Vagina (tissue), 2 donors: Measurements from ENCODE around the gene ZC3H4.

ENCODE experiments used
- CTCF ChIP-seq, 3 experiments: fragments of 450-650 bp in 2 of 3; fragments of 200-600 bp in 1 of 3; sonication (generic) in 1 of 3; IDR thresholded peaks; one replicate each; pipeline ENCODE4 v1.5.1; 2017 to 2019; ENCODE audit warnings: antibody characterized with exemption in 3 of 3, mild to moderate bottlenecking in 2 of 3, moderate library complexity in 2 of 3
- POLR2A ChIP-seq, 2 donors: fragments of 450-650 bp; IDR thresholded peaks; one replicate each; pipeline ENCODE4 v1.6.1; 2017; ENCODE audit warnings: antibody characterized with exemption in 2 of 2, mild to moderate bottlenecking in 2 of 2, moderate library complexity in 2 of 2
- POLR2AphosphoS5 ChIP-seq, 2 donors: sonication (generic); formaldehyde crosslinking; IDR thresholded peaks; one replicate each; pipeline ENCODE4 v1.9.0; 2017; ENCODE audit warnings: antibody characterized with exemption in 2 of 2, mild to moderate bottlenecking in 2 of 2, low read depth in 1 of 2; ENCODE audit not compliant: insufficient read depth in 1 of 2

DNA sequence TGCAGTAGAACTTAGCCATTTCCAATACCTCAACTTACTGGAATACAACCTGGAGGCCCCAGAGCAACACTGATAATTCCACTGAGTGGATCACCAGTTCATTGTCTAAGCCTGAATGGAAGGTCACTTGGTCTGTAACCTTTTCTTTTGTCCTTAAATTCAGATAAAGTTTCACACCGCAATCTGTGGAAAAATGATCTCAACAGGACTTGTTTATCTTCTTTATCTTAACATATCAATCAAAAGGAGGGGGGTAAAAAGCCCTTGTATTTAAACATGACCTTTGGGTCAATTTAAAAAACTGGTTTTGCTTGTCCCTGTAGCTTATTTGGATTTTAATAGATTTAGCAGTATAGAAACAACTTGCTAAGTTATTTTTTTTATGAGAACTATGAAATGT lies 38.6 kb upstream of the ZC3H4 start:
- TF ChIP-seq CTCF (IDR thresholded peaks at IDR 0.05) (no peak), POLR2A (IDR thresholded peaks at IDR 0.05) (no peak), POLR2AphosphoS5 (IDR thresholded peaks at IDR 0.05; ENCODE audit: insufficient read depth in 1 of 2, low read depth in 1 of 2) (no peak)
